HL-60 (cell line): ENCODE measurements around the gene ADH1C.

ENCODE experiments used
- DNase-seq, 2 experiments: peaks; one replicate each; pipeline ENCODE4 v3.0.0-alpha.2; 2010 to 2020; ENCODE audit warnings: low read depth in 1 of 2, low spot score in 1 of 2
- H3K27ac ChIP-seq: fragments of 250-450 bp; sonication (Bioruptor Pico); replicated peaks from 2 replicates; pipeline ENCODE4 v1.5.1; 2020; ENCODE audit warnings: mild to moderate bottlenecking, moderate library complexity
- H3K27me3 ChIP-seq: fragments of 250-450 bp; sonication (Bioruptor Pico); 2 replicates; pipeline ENCODE4 v1.5.1; 2021; ENCODE audit warnings: mild to moderate bottlenecking, moderate library complexity; ENCODE audit not compliant: insufficient read depth, poor library complexity, severe bottlenecking
- H3K4me3 ChIP-seq: replicated peaks from 2 replicates; pipeline ENCODE4 v1.5.1; 2011; ENCODE audit warnings: mild to moderate bottlenecking, control low read depth, low read length; ENCODE audit not compliant: insufficient read depth
- CTCF ChIP-seq: IDR thresholded peaks from one replicate; pipeline ENCODE4 v1.5.1; 2011; ENCODE audit warnings: low read length, control low read depth, inconsistent platforms; ENCODE audit not compliant: insufficient read depth
- GABPA ChIP-seq: IDR thresholded peaks from 2 replicates; pipeline ENCODE4 v1.6.1; 2012; ENCODE audit warnings: low read depth
- POLR2AphosphoS5 ChIP-seq: IDR thresholded peaks from 2 replicates; pipeline ENCODE4 v1.6.1; 2012; ENCODE audit warnings: low read depth
- REST ChIP-seq: IDR thresholded peaks from 2 replicates; pipeline ENCODE4 v1.6.1; 2012; ENCODE audit warnings: low read depth; ENCODE audit not compliant: insufficient replicate concordance
- SPI1 ChIP-seq: IDR thresholded peaks from 2 replicates; pipeline ENCODE4 v1.6.1; 2012; ENCODE audit warnings: low read depth, mild to moderate bottlenecking, borderline replicate concordance

ADH1C gene

GRCh38 chr4:99394896-99395295 lies 42.4 kb upstream of the ADH1C start:
- DNase-seq: no peak
- no peak for TF ChIP-seq SPI1
- no peak for TF ChIP-seq GABPA
- no peak for TF ChIP-seq POLR2AphosphoS5
- TF ChIP-seq REST: no peak
- TF ChIP-seq CTCF: no peak
- Histone ChIP-seq H3K4me3 (no peak overlapping the region), H3K27ac (no peak overlapping the region), H3K27me3 (no peaks in the 10 kb centered on the region)

- no peak for DNase-seq
- no peak for TF ChIP-seq POLR2AphosphoS5
- no peak for TF ChIP-seq CTCF
- TF ChIP-seq GABPA: no peak
- no peak for TF ChIP-seq SPI1
- no peak for TF ChIP-seq REST
- H3K27ac ChIP-seq: no peak overlapping the region
- no peaks in the 10 kb centered on the region for H3K27me3 ChIP-seq
- no peak overlapping the region for H3K4me3 ChIP-seq
Observed at GRCh38 chr4:99390055-99390454, 37.5 kb upstream of the ADH1C start.

GRCh38 chr4:99389606-99390005 lies 37.1 kb upstream of the ADH1C start:
- Histone ChIP-seq H3K4me3 (no peak overlapping the region), H3K27ac (no peak overlapping the region), H3K27me3 (no peaks in the 10 kb centered on the region)
- TF ChIP-seq CTCF: no peak
- TF ChIP-seq SPI1: no peak
- no peak for TF ChIP-seq GABPA
- TF ChIP-seq POLR2AphosphoS5: no peak
- no peak for TF ChIP-seq REST
- DNase-seq: no peak
